Stomach (tissue), 9 donors: Measurements from ENCODE around the gene ARL3. TPM values are rescaled to one million over a fixed set of nuclear protein-coding genes. Genes with fewer than 3 reads are reported as not detected.

Experiments
- DNase-seq, 2 donors: peaks; one replicate each; pipeline versions ENCODE4 v3.0.0 to v3.0.0-alpha.2; 2013 to 2019
- H3K27ac ChIP-seq, 5 donors: fragments of 200-600 bp in 4 of 5; sonication (generic) in 4 of 5; one replicate each; pipeline ENCODE4 v1.5.1; 2013 to 2019; ENCODE audit warnings: mild to moderate bottlenecking in 1 of 5, moderate library complexity in 1 of 5
- H3K27me3 ChIP-seq, 3 donors: fragments of 200-600 bp; sonication (generic); one replicate each; pipeline ENCODE4 v1.5.1; 2017 to 2019; ENCODE audit warnings: mixed run types in 1 of 3
- H3K36me3 ChIP-seq, 4 donors: fragments of 200-600 bp; sonication (generic); 1 replicate in 3 of 4; 2 replicates in 1 of 4; pipeline ENCODE4 v1.5.1; 2016 to 2019
- H3K4me1 ChIP-seq, 4 donors: fragments of 200-600 bp; sonication (generic); one replicate each; pipeline ENCODE4 v1.5.1; 2016 to 2019
- H3K4me3 ChIP-seq, 4 donors: fragments of 200-600 bp; sonication (generic) in 3 of 4; one replicate each; pipeline ENCODE4 v1.5.1; 2016 to 2019; ENCODE audit warnings: mild to moderate bottlenecking in 1 of 4
- H3K9me3 ChIP-seq, 4 donors: fragments of 200-600 bp; sonication (generic); one replicate each; pipeline ENCODE4 v1.5.1; 2016 to 2019
- EP300 ChIP-seq: sonication (generic); formaldehyde crosslinking; IDR thresholded peaks from one replicate; pipeline ENCODE4 v1.6.1; 2017; ENCODE audit warnings: antibody characterized with exemption
- POLR2A ChIP-seq, 4 donors: fragments of 450-650 bp; IDR thresholded peaks; one replicate each; pipeline ENCODE4 v1.6.1; 2016; ENCODE audit warnings: antibody characterized with exemption in 4 of 4, control low read depth in 2 of 4, mild to moderate bottlenecking in 1 of 4, moderate library complexity in 1 of 4
- POLR2AphosphoS5 ChIP-seq, 3 donors: sonication (generic); formaldehyde crosslinking; IDR thresholded peaks; one replicate each; pipeline ENCODE4 v1.6.1; 2016; ENCODE audit warnings: antibody characterized with exemption in 3 of 3
- WGBS, 5 donors: extraction: QIAGEN DNeasy Blood & Tissue Kit in 3 of 5; methylation state at CpG; one replicate each; pipeline versions ENCODE4 v1.1.5 to v1.1.7; 2013 to 2018; 5-methylcytosine and 5-hydroxymethylcytosine counted together
- intact Hi-C: fragments of 100-400 bp; cut with DNase I; formaldehyde crosslinking; loops from one replicate; pipeline ENCODE4 v1.15.1; 2023; ENCODE audit warnings: low total_unique reads
- polyA plus RNA-seq, 3 donors: library from polyadenylated mRNA; stranded (reverse); fragments of 200-250 nt; gene quantifications; one replicate each; pipeline ENCODE4 v1.2.3, GENCODE V29; 2013
- total RNA-seq, 5 donors: library from RNA; depleted of rRNA; stranded (reverse); fragments of >200 nt; gene quantifications; one replicate each; pipeline versions ENCODE4 v1.1.0 to v1.2.3, GENCODE V29; 2014 to 2016
- TF ChIP-seq, protein P1 (sequence below), 7 experiments: fragments of 450-650 bp in 4 of 7; fragments of 200-600 bp in 3 of 7; sonication (generic) in 3 of 7; IDR thresholded peaks; one replicate each; pipeline ENCODE4 v1.5.1; 2016 to 2019; ENCODE audit warnings: antibody characterized with exemption in 7 of 7, control low read depth in 2 of 7, mild to moderate bottlenecking in 1 of 7
- donor health status: healthy with polysubstance abuse.
- donor health status: Bipolar disorder and iron deficiency.
- donor health status: healthy.

ARL3 gene
- total and polyA plus RNA-seq, 8 donors: 0.58 to 17.0 (median 6.8) TPM

DNA sequence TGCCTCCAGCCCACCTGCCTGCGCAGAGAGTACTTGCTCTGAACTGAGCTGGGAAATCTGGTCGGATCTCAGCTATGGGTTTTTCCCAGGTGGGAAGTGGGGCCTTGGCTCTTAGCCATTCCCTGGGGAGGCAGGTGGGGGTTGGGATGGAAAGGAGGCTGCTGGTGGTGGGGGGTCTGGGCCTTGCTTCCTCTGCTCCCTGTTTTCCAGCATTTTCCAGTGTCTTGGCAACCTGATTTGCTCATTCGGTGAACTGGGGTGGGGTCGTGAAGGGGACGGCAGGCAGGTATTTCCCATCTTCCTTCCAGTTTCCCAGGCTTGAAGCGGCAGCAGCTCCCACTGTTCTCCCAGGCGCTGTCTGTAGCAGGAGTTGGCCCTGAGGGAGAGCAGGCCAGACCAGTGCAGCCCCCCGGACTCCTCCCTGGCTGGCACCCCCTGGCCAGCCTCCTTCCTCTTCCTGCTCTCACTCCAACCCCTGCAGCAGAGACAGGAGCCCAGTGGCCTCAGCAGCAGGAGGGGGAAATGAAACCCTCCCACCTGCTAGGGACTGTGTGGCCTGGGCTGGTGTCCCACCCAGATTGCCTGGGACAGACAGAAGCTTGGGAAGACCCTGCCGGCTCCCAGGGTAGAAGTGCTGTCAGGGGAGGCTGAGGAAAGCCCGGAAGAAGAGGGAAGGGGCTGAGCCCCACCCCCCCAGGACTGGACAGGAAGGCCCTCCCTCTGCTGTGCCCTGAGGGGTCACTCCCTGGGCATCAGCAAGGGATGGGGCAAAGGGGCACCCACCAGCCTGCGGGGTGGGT lies 63.3 kb downstream of the ARL3 start:
- 42 to 68% (median 48%) methylated on average over 8 to 11 of the region's 11 CpGs for WGBS, 5 donors
- Histone ChIP-seq H3K36me3 (peaks cover 16 to 65% (median 59%) of the 10 kb centered on the region in 4 donors), H3K4me1 (peaks cover 60 to 96% (median 89%) of the 10 kb centered on the region in 4 donors), H3K27ac (peak overlapping the region; percentile 29 to 100 (median 74)), H3K9me3 (no peaks in the 10 kb centered on the region), H3K4me3 (peak overlapping the region in 1 of 4 donors; percentile 97), H3K27me3 (no peaks in the 10 kb centered on the region)
- intact Hi-C loops: no loop called here
- DNase-seq: no peak
- TF ChIP-seq EP300: no peak
- TF ChIP-seq, protein P1, sequence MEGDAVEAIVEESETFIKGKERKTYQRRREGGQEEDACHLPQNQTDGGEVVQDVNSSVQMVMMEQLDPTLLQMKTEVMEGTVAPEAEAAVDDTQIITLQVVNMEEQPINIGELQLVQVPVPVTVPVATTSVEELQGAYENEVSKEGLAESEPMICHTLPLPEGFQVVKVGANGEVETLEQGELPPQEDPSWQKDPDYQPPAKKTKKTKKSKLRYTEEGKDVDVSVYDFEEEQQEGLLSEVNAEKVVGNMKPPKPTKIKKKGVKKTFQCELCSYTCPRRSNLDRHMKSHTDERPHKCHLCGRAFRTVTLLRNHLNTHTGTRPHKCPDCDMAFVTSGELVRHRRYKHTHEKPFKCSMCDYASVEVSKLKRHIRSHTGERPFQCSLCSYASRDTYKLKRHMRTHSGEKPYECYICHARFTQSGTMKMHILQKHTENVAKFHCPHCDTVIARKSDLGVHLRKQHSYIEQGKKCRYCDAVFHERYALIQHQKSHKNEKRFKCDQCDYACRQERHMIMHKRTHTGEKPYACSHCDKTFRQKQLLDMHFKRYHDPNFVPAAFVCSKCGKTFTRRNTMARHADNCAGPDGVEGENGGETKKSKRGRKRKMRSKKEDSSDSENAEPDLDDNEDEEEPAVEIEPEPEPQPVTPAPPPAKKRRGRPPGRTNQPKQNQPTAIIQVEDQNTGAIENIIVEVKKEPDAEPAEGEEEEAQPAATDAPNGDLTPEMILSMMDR (IDR thresholded peaks at IDR 0.05): no peak
- no peak for TF ChIP-seq POLR2A (IDR thresholded peaks at IDR 0.05)
- TF ChIP-seq POLR2AphosphoS5 (IDR thresholded peaks at IDR 0.05): no peak

DNA sequence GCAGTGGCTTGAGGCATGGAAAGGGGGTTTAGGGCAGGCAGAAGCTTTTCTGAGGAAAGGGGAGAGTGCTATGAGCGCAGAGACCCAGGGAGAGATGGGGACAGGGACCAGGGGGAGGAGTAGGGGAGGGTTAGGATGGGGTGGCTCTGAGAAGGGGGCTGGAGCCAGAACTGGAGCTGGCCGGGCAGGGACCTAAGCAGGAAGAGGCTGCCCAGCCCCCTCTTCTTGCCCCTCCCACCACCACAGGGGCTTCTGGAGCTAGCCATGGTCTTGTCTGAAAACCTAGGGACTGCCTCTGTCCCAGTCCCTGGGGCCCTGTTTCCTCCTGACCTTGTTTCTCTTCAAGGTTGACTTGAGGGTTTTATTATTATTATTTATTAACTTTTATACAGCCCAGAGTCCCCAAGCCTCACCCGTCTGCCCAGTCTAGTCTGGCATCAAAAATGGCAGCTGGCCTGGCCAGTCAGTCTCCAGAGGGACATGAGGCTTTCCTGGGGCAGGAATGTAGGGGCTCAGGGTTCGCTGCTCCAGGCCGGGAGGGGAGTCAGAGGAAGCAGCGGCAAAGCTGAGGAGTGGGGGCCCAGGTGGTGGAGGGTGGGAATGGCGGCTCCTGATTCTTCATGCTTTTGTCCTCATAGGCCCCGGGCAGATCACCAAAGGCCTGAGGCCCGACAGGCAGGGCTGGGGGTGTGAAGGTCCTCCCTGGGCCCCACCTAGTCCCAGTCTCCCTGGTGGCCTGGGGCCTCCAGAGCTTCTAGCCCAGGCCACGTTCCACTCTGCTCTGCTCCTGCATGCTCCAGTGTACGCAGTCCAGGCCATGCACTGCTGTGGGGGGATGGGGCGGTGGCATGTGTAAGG lies 64.2 kb downstream of the ARL3 start:
- 49 to 59% (median 56%) methylated on average over 11 to 12 of the region's 12 CpGs for WGBS, 5 donors
- Histone ChIP-seq H3K9me3 (no peaks in the 10 kb centered on the region), H3K36me3 (peaks cover 8 to 57% (median 51%) of the 10 kb centered on the region in 4 donors), H3K27ac (peak overlapping the region; percentile 72 to 100 (median 86)), H3K27me3 (no peaks in the 10 kb centered on the region), H3K4me1 (peaks cover 60 to 91% (median 82%) of the 10 kb centered on the region in 4 donors), H3K4me3 (peak overlapping the region; percentile 77 to 97 (median 89))
- DNase-seq: no peak
- TF ChIP-seq POLR2AphosphoS5 (IDR thresholded peaks at IDR 0.05) (no peak), POLR2A (IDR thresholded peaks at IDR 0.05) (no peak), EP300 (no peak)
- TF ChIP-seq, protein P1 (IDR thresholded peaks at IDR 0.05): no peak
- intact Hi-C loops: no loop called here

DNA sequence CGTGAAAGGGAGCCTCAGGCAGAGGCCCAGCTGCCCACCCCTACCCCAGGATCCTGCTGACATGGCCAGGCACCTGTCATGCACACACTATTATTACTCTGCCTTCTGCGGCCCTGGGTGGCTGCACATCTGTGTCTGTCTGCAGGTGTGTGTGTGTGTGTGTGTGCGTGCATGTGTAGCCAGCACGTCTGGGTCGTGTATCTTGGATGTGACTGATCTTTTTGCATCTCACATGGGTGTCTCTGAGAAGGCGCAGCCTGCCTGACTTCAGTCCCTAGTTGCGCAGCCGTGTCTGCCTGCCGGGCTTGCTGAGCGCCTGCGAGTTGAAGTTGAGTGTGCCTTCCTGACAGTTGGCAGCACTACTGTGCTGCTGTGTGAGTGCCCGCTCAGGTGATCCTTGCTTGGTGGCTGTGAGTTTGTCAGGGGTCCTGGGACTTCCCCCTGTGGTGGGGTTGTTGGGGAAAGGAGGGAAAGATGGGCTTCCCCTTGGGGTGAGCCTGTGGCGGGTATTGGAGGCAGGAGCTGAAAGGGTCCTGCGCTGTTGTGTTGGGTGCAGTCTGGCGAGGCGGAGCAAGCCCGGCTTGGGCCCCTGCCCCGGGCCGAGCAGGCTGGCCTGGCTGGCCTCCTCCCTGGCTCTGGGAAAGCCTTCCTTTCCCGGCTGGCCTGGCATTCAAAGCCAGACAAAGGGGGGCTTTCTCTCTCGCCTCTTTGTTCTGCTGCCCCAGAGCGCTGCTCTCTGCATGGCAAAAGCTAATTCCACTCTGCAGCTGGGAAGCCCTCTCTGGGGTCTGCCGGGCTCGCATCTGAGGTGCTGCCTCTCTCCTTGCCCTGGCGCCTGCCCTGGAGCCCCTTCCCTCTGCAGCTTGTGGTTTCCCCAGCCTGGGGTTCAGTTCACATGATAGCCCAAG lies 65.1 kb downstream of the ARL3 start:
- DNase-seq: peak in 1 of 2 donors; percentile 55
- intact Hi-C loops: no loop called here
- H3K4me1 ChIP-seq: peaks cover 60 to 90% (median 81%) of the 10 kb centered on the region in 4 donors
- no peaks in the 10 kb centered on the region for H3K9me3 ChIP-seq
- H3K4me3 ChIP-seq: peak overlapping the region; percentile 77 to 97 (median 89)
- 15 to 20% (median 17%) methylated on average over 14 to 25 of the region's 25 CpGs for WGBS, 5 donors
- H3K27me3 ChIP-seq: no peaks in the 10 kb centered on the region
- TF ChIP-seq, protein P1 (IDR thresholded peaks at IDR 0.05): no peak
- H3K27ac ChIP-seq: peak overlapping the region; percentile 72 to 100 (median 99)
- H3K36me3 ChIP-seq: peaks cover 0 to 48% (median 42%) of the 10 kb centered on the region in 4 donors
